HG03460 (cell line): ENCODE data around the gene TBC1D30.

ENCODE experiments used
- ATAC-seq: cut with Tn5 transposase; IDR thresholded peaks from one replicate; pipeline ENCODE4 v1.9.1; 2021; ENCODE audit not compliant: unreplicated experiment

The TBC1D30 gene

DNA sequence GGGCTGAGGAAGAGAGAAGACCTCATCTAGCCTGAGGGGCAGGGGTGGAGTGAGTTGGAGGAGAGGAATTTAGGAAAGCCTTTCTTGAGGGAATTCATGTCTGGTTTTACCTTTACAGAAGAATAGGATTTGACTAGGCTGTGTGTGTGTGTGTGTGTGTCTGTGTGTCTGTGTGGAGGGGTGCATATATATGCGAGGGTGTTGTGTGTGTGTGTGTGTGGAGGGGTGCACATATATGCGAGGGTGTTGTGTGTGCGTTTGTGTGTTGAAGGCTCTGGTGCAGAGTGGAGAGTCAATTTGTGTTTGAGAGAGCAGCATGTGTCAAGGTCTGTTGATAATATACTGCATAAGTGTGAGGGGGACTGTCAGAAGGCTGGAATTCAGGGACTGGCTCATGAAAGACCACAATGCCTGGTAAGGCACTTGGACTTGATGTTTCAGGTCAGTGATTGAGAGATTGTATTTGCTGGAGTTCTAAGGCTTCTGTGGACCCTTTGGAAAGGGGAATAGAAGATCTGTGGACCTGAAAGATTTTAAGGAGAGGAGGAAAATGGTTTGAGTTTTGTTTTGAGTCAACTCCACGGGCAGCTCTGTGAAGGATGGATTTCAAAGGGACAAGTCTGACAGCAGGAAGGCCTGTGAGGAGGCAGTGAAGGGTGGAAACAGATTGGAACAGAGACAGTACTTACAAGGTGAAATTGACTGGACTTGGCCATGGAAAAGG lies 34.6 kb downstream of the TBC1D30 start:
- no peak for ATAC-seq

DNA sequence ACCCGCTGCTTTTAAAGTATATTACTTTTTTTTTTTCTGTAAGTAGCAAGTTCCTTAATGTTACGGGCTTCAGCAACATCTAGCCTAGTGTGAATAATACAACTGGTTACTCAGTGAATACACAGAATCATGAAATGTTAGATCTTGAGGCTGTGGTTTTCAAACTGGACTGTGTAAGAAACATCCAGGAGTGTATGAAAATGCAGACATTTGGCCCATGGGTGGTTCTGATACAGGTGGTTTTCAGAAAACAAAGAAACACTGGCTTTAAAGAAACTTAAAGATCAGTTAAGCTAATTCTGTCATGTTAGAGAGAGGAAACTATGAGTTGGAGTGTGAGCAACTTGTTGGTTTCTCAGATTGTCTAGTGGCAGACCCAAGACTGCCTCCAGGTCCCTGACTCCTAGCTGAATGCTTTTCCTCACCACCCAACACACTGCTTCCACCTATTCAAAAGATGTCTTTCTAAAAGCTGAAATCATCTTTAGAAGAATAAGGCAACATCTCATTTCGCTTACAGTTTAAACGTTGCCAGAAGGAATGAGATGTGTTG lies 36.1 kb downstream of the TBC1D30 start:
- ATAC-seq = no peak

DNA sequence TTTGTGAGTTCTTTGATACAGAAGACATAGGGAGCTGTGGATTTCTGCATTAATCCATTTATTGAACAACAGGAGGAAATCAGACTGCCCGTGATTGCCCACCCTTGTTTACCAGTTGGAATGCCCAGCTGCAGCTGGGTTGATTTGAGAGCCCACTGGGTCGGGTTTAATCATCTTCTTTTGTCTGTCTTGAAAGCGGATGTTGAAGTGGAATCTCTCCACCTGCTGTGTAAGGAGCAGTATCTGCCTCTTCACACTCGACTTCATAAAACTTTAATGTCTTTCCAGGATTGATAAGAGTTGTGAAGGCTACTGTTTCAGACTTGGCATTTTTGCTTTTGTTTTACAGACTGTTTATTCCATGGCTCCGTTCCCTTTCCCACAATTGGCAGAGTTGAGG lies 39.9 kb downstream of the TBC1D30 start:
- ATAC-seq = no peak

DNA sequence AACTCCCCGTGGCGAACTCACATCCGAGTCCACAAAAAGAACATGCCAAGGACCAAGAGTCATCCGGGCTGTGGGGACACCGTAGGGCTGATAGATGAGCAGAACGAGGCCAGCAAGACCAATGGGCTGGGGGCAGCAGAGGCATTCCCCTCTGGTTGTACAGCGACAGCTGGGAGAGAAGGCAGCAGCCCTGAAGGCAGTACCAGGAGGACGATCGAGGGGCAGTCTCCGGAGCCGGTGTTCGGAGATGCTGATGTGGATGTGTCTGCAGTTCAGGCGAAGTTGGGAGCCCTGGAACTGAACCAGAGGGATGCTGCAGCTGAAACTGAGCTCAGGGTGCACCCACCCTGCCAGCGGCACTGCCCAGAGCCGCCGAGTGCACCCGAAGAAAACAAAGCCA lies 50.7 kb downstream of the TBC1D30 start:
- no peak for ATAC-seq

DNA sequence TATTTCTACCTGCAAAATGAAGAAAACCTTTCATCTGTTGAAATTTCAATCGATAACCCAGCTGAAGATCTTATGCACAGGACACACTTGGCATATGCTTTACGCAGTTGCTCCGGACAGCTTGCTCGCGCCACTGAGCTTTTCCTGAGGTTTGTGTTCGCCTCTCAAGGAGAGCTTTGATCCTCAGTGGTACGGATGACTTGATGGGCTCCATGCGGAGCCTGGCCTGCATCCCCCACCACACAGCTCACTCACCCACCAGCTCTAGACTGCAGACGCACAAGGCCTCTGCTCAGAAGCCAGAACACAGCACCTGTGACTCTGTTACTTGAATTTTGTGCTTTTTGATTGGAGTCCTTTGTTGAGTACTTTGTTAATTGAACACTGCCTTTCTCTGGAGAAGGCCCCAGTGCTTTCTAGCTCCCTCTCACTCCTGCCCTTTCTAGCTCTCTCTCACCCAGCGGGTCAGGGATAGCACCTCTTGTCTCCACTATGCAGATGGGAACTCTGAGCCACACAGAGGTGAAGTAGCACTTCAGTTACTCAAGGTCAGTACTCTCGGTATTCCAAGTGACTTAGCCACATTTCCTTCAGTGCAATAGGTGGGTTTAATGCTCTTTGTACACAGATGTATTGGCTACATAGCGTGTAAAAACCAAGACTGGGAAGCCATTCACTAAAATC lies 52.1 kb downstream of the TBC1D30 start:
- ATAC-seq = no peak

DNA sequence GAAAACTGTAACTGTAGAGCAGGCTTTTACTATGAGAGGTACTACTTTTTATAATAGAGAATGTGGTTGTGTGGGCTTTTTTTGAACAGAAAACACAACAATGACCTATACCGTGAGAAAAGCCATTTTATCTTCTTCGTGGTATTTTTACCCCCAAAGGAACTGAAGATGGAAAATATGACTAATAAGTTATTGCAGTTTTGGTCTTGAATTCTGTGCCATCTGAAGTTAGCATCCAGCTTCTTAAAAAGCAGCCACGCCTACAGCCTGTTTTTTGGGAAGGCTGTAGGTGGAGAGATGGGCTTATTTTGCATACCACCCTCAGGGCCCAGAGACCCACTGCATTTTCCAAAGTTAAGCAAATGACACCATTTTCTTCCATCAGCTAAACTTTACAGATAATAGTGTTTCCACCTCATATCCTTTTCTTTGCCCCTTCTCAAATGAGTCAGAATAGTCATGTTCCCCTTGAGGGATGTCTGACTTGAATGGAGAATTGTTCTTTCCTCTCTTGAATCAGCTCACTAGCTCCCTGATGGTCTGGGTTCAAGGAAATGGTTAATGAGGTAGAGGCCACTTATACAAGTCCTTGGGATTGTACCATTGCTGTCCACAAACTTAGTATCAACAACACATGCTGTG lies 53.0 kb downstream of the TBC1D30 start:
- ATAC-seq = no peak

DNA sequence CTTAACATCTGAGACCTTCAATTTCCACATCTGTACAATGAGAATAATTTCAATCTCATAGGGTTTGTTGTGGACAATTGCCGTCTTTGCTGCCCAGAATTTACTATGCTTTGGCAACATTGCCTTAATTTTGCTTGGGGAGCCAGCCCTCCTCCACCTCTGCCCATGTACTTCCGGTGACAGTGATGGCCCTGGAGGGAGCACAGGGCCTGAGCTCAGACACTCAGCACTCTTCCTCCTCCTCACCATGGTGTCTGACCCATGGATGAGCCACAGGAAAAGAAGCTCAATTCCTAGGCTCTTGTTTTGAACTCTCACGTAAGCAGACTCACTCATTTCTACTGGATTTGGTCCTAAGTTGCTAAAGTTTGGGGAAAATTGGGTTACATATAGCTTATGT lies 58.2 kb downstream of the TBC1D30 start:
- ATAC-seq = no peak

DNA sequence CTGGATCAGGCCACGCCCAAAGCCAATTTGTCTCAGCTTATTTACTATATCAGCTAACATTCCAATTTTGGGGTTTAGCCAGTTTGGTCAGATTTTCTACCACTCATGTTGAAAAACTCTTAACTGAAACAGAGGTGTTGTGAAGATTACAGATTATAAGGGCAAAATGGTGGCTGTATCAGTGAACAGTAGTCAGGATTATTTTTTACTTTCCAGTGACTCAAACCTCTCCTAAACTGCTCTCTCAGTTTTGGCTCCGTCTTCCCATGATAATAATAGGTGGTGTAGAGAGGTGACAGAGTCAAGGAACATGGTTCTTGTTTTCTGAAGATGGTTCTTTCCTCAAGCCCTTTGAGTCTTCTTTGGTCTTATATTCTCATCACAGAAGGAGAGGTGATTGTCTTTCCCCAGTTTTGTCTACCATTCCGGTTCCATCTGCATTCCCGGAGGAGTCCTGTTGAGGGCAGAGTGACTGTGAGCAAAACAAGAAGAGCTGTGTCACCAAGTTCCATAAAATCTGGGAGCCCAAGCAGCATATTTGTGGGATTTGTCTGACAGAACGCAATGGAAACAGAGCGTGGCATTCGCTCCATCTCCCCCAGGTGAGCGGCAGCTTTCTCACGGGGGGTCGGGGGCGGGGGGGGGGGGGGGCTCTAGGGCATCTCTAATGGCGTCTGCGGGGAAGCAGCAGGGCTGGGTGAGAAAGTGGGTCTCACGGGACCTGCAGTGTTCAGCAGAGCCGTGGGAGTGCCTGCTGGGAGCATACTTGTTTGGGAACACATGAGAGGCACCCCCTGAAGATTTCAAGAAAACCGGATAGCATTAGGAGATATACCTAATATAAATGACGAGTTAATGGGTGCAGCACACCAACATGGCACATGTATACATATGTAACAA lies 59.1 kb downstream of the TBC1D30 start:
- no peak for ATAC-seq

DNA sequence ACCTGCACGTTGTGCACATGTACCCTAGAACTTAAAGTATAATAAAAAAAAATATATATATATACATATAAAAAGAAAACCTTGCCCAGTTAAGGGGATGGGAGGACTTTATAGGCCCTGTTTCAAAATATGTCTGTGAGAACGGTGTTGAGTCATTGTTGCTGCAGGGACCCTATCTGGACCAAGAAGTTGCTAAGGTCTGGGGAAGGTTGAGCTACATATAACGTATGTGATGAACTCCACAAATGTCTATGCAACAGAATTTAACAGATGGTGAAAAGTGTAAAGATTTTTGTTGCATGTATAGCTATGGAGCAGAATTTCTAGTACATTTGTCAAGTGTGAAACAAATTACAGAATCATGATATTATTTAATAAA lies 59.7 kb downstream of the TBC1D30 start:
- ATAC-seq = no peak

DNA sequence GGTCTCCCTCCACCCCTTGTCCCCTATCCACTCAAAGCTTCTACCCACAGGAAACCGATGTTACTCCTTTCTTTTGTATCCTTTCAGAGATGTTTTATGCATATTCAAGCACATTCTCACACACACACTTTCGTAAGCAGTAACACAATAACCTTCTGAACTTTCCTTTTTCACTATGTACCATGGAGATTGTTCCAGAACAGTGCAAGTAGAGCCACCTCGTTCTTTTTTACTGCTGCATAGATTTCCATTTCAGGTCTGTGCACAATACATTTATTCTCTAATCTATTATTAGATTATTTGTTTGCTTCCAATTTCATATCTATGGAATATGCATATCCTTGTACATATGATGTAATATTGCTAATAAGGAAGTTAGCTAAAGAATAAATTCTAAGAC lies 60.3 kb downstream of the TBC1D30 start:
- no peak for ATAC-seq

DNA sequence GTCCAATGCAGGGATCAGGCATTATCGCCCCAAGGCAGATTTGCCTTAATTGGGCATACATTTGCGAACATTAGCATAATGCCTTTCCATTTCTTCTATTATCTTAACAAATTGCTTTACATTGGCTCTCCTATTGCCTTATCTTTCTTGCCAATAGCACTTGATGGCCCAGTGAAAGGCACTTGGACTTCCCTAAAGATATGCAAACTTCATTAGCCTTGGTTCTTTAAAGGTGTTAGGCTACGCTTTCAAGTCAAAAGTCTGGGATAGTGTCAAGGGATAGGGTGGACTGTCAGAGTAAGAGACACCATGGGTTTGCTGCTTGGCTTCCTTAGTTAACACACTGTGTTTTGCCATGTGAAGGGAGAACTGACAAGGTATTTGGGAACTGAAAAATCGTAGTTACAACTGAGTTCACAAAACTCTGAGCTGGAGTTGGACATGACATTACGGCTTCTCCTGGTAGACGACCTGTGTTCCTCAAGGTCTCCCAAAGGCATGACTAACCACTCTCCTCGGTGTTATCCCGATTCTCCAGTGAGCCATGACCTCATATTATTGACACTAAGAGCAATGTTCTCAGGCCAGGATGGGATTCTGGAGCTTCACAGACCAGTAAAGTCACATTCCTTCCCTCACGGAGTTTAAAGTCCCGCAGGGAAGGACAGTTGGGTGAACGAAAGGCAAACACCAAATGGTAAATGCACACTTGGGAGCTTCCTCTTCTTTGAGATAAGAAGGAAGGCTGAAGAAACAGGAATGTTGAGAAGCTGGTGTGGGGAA lies 65.2 kb downstream of the TBC1D30 start:
- no peak for ATAC-seq

DNA sequence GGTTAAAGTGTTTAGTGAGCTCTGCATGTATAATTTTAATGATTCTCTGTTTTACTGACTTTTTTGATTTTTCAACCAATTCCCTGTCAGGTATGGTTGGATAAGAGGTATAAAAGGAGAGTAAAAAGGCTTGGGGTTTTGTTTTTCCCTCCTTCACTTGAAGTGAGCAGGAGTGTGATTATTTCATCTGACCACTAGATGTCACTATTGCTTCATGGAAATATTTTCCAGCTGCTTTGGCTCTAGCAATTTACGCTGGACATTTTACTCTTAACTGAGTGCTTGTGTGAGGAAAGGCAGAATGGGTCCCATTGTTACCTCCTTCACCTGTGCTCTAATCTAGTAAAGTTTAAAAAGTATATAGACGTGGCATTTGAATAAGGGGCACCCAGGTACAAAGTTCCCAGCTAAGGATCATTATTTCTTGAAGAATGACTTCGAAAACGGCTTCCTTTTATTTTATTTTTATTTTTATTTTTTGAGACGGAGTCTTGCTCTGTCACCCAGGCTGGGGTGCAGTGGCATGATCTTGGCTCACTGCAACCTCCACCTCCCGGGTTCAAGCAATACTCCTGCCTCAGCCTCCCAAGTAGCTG lies 66.5 kb downstream of the TBC1D30 start:
- peak; percentile 69 for ATAC-seq

DNA sequence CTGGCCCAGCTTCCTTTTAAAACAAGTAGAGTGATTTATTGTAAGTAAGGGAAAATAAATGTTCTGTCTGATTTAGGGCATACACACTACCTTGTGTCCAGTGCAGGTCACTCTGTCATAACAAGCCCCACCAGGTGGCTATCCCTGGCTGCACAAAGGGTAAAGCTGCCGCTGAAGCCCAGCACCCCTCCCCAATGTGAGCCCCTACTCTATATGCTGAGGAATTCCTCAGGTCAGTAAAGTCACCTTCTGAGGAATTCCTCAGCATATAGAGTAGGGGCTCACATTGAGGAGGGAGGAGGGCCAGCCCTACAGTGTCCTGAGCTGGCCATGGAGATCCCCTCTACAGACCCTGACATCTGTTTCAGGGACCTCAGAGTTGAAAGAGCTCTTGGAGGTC lies 67.2 kb downstream of the TBC1D30 start:
- no peak for ATAC-seq

DNA sequence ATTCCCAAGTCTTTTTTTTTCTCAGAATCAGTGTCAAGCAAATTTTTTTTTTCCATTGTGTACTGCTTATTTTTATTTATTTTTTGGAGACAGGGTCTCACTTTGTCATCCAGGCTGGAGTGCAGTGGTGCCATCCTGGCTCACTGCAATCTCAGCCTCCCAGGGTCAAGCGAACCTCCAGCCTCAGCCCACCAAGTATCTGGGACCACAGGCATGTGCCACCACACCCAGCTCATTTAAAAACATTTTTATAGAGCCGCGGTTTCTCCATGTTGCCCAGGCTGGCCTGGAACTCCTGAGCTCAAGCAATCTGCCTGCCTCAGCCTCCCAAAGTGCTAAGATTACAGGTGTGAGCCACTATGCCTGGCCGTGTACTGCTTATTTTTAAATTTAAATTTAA lies 68.1 kb downstream of the TBC1D30 start:
- no peak for ATAC-seq

DNA sequence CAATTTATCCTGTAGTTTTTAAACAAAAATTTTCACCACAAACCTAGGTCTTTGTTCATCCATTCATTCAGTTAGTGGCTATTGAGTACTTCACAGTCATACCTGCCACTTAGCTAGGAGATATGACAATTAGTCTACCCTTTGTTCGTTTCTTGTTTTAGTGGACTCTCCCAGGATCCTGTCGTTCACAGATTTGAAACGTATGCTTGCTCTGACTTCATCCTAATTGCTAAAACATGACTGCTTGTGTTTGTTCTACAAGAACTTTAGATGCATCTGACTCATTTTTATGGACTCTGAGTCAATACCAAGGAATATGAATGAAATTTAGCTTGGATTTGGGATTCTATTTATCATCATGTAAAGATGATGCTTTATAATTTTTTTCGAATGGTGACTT lies 69.5 kb downstream of the TBC1D30 start:
- ATAC-seq = no peak

DNA sequence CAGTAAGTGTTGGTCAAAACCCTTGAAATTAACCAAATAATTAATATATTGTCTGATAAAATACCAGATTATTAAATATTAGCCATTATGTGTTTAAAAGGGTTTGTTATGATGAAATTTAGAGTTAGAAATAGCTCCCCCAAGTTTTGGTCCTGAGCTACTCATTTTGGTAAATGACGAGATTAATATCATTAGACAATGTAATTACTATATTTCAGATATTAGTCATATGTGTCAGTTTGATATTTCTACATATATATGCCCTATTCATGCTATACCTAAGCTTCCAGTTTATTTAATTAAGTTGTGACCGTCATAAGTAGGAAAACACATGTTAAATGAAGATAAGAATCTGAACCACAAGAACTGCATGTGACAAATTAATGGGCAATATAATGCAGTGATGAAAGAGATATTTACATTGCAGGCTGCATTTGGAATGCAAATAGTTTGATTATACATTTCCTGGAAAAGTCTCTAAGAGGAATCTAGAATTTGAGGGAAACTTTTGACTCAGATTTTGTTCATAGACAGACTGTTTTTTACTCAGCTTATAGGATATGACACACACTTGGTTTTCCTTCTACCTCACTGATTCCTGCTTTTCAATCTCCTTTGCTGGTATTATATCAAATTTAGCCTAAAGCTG lies 70.5 kb downstream of the TBC1D30 start:
- no peak for ATAC-seq

DNA sequence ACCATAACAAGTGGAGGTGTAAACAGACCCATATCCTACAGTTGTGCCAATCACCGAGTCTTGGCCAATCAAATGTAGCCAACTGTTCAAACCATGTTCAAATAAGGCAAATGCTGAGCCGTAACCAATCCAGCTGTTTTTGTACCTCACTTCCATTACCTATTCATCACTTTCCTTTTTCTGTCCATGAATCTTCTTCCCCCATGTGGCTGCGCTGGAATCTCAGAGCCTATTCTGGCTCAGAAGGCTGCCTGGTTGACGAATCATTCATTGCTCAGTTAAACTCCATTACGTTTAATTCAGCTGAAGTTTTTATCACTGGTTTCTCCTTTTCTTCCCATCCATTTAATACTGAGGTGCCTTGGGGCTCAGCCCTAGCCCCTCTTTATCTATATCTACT lies 71.1 kb downstream of the TBC1D30 start:
- ATAC-seq = no peak

DNA sequence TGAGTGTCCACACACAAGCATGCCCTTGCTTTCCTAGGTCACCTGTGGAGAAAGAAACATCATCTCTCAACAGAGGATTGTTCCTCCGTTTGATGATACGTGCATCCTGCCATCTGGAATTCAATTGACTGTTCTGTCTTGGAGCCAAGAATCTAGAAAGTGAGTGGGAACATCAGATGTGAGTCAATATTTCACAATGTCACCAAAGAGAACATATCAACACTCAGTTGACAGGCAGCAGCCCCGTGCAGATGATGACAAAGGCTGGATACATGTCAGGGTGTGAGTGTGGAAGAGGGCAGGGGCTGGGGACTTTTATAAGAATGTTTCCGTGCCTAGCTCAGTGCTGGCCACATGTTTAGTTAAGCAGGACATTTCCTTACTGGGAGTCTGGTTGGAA lies 76.1 kb downstream of the TBC1D30 start:
- ATAC-seq = no peak

DNA sequence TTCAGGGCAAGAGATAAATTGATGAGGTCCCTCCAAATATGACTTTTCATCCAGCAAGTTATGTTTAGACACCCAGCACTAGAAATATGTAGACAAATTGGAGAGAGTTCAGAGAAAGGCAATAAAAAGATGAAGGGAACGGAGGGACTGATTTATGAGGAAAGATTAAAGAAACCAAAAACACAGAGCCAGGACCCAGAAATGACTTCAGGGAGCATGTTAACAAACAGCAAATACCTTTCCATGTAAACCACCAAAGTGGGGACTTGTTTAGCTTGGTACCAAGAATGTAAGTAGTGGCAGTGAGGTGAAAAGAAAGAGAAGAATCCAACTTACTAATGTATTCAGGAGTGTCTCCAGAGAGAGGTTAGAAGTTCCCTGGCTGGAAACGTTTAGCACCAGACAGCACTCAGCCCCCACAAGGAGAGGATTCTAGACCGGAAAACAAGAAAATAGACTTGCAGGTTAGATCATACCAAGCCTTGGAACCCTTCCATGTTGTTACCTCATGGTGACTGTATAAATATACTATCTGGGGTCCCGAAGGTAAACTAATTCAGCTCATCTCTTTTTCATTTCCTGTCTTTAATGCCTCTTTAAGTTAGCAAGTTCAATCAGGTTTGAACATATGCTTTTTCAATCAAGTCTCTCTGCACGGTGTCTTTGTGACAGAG lies 79.2 kb downstream of the TBC1D30 start:
- ATAC-seq = no peak
